ENCODE results near the gene IFIT3. TPM values are rescaled to one million over a fixed set of nuclear protein-coding genes. Genes with fewer than 3 reads are reported as not detected.

The IFIT3 gene
- total RNA-seq, 2 donors from 2014 or later = 2.6 to 12.6 TPM

DNA sequence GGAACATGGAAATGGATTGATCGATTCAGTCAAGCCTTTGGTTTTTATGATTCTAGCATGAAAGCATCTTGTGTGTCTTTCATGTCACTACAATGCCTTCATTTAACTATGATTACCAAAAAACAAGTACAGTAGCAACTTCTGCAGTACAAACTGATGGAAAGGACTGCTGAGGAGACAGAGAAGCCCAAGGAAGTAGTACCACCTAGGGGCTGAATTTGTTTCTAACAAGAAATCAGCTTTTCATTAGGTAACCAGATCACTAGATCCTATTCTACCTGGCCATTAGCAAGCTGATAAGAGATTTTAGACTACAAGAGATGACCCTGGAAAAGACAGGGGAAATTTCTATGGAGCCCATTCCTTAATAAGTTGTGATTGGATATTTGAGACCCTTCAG is 61.5 kb downstream of the IFIT3 start:
- ATAC-seq (no peak), DNase-seq (ENCODE audit: low spot score in 2 of 2) (no peak)
- no peaks in the 10 kb centered on the region for H3K9me3 Mint-ChIP-seq

More for the DNA sequence above, 61.5 kb downstream of the IFIT3 start:
- no peak overlapping the region for H3K27ac Mint-ChIP-seq
- H3K36me3 Mint-ChIP-seq = no peaks in the 10 kb centered on the region

Other genes starting within 250 kb of the IFIT3 start
- gene CH25H, start 120.7 kb upstream of the IFIT3 start, total RNA-seq = under 1 TPM in 1 of 2 donors, not detected in 1; 0.14 TPM
- gene LIPA, start 76.2 kb upstream of the IFIT3 start, total RNA-seq = 10 to 100 TPM; 19.4 to 24.1 TPM
- 10 to 100 TPM in 1 of 2 donors, 1 to 10 TPM in 1; 4.9 to 28.0 TPM for gene IFIT2, start 26.0 kb upstream of the IFIT3 start, total RNA-seq
- gene IFIT1B, start 50.1 kb downstream of the IFIT3 start, total RNA-seq = not detected
- gene IFIT1, start 64.6 kb downstream of the IFIT3 start, total RNA-seq = 1 to 10 TPM; 1.6 to 9.0 TPM
- gene IFIT5, start 86.6 kb downstream of the IFIT3 start, total RNA-seq = 10 to 100 TPM in 1 of 2 donors, 1 to 10 TPM in 1; 3.1 to 10.9 TPM
- gene SLC16A12, start 207.6 kb downstream of the IFIT3 start, total RNA-seq = not detected